Measurements from ENCODE around the gene NME5.

The NME5 gene

GRCh38 chr5:138132543-138132942, 6.7 kb downstream of the NME5 start:
- no peak for DNase-seq (ENCODE audit: low read depth)
- Histone ChIP-seq H3K36me3 (ENCODE audit: control insufficient read depth, insufficient read depth, low read length, severe bottlenecking) (no peaks in the 10 kb centered on the region), H3K27me3 (replicated peaks; ENCODE audit: control insufficient read depth, insufficient read depth, low read length) (no peaks in the 10 kb centered on the region), H3K4me3 (ENCODE audit: low read length) (no peak overlapping the region), H3K4me1 (ENCODE audit: control insufficient read depth, insufficient read depth, low read length) (no peaks in the 10 kb centered on the region), H3K9me3 (ENCODE audit: control insufficient read depth, low read length) (no peaks in the 10 kb centered on the region), H3K9ac (ENCODE audit: low read length) (no peak overlapping the region)

GRCh38 chr5:138129347-138129746, 9.9 kb downstream of the NME5 start:
- Histone ChIP-seq H3K4me1 (ENCODE audit: control insufficient read depth, insufficient read depth, low read length) (no peaks in the 10 kb centered on the region), H3K4me3 (ENCODE audit: low read length) (no peak overlapping the region), H3K36me3 (ENCODE audit: control insufficient read depth, insufficient read depth, low read length, severe bottlenecking) (no peaks in the 10 kb centered on the region), H3K9ac (ENCODE audit: low read length) (no peak overlapping the region), H3K27me3 (replicated peaks; ENCODE audit: control insufficient read depth, insufficient read depth, low read length) (no peaks in the 10 kb centered on the region), H3K9me3 (ENCODE audit: control insufficient read depth, low read length) (no peaks in the 10 kb centered on the region)
- DNase-seq (ENCODE audit: low read depth) = no peak

GRCh38 chr5:138128334-138128733, 10.9 kb downstream of the NME5 start:
- no peaks in the 10 kb centered on the region for H3K9me3 ChIP-seq (ENCODE audit: control insufficient read depth, low read length)
- H3K27me3 ChIP-seq (replicated peaks; ENCODE audit: control insufficient read depth, insufficient read depth, low read length) = no peaks in the 10 kb centered on the region
- no peaks in the 10 kb centered on the region for H3K4me1 ChIP-seq (ENCODE audit: control insufficient read depth, insufficient read depth, low read length)
- H3K4me3 ChIP-seq (ENCODE audit: low read length) = no peak overlapping the region
- DNase-seq (ENCODE audit: low read depth) = no peak
- no peak overlapping the region for H3K9ac ChIP-seq (ENCODE audit: low read length)
- no peaks in the 10 kb centered on the region for H3K36me3 ChIP-seq (ENCODE audit: control insufficient read depth, insufficient read depth, low read length, severe bottlenecking)

- Histone ChIP-seq H3K9ac (ENCODE audit: low read length) (no peak overlapping the region), H3K4me1 (ENCODE audit: control insufficient read depth, insufficient read depth, low read length) (no peaks in the 10 kb centered on the region), H3K4me3 (ENCODE audit: low read length) (no peak overlapping the region), H3K27me3 (replicated peaks; ENCODE audit: control insufficient read depth, insufficient read depth, low read length) (no peaks in the 10 kb centered on the region), H3K9me3 (ENCODE audit: control insufficient read depth, low read length) (no peaks in the 10 kb centered on the region), H3K36me3 (ENCODE audit: control insufficient read depth, insufficient read depth, low read length, severe bottlenecking) (no peaks in the 10 kb centered on the region)
- DNase-seq (ENCODE audit: low read depth) = no peak
Measured at GRCh38 chr5:138115254-138115653, 24.0 kb downstream of the NME5 start.

GRCh38 chr5:138111937-138112336, 27.3 kb downstream of the NME5 start:
- Histone ChIP-seq H3K4me3 (ENCODE audit: low read length) (no peak overlapping the region), H3K36me3 (ENCODE audit: control insufficient read depth, insufficient read depth, low read length, severe bottlenecking) (no peaks in the 10 kb centered on the region), H3K9me3 (ENCODE audit: control insufficient read depth, low read length) (no peaks in the 10 kb centered on the region), H3K9ac (ENCODE audit: low read length) (no peak overlapping the region), H3K4me1 (ENCODE audit: control insufficient read depth, insufficient read depth, low read length) (no peaks in the 10 kb centered on the region), H3K27me3 (replicated peaks; ENCODE audit: control insufficient read depth, insufficient read depth, low read length) (no peaks in the 10 kb centered on the region)
- DNase-seq (ENCODE audit: low read depth) = peak; percentile 12

- no peaks in the 10 kb centered on the region for H3K36me3 ChIP-seq (ENCODE audit: control insufficient read depth, insufficient read depth, low read length, severe bottlenecking)
- H3K4me3 ChIP-seq (ENCODE audit: low read length) = no peak overlapping the region
- H3K4me1 ChIP-seq (ENCODE audit: control insufficient read depth, insufficient read depth, low read length) = no peaks in the 10 kb centered on the region
- H3K9me3 ChIP-seq (ENCODE audit: control insufficient read depth, low read length) = no peaks in the 10 kb centered on the region
- DNase-seq (ENCODE audit: low read depth) = no peak
- H3K27me3 ChIP-seq (replicated peaks; ENCODE audit: control insufficient read depth, insufficient read depth, low read length) = no peaks in the 10 kb centered on the region
- H3K9ac ChIP-seq (ENCODE audit: low read length) = no peak overlapping the region
Measured at GRCh38 chr5:138111181-138111580, 28.0 kb downstream of the NME5 start.

- Histone ChIP-seq H3K27me3 (replicated peaks; ENCODE audit: control insufficient read depth, insufficient read depth, low read length) (no peaks in the 10 kb centered on the region), H3K9me3 (ENCODE audit: control insufficient read depth, low read length) (no peaks in the 10 kb centered on the region), H3K36me3 (ENCODE audit: control insufficient read depth, insufficient read depth, low read length, severe bottlenecking) (no peaks in the 10 kb centered on the region), H3K9ac (ENCODE audit: low read length) (no peak overlapping the region), H3K4me1 (ENCODE audit: control insufficient read depth, insufficient read depth, low read length) (no peaks in the 10 kb centered on the region), H3K4me3 (ENCODE audit: low read length) (no peak overlapping the region)
- DNase-seq (ENCODE audit: low read depth) = no peak
Measured at GRCh38 chr5:138110266-138110963, 28.8 kb downstream of the NME5 start.

- no peak overlapping the region for H3K9ac ChIP-seq (ENCODE audit: low read length)
- no peaks in the 10 kb centered on the region for H3K4me1 ChIP-seq (ENCODE audit: control insufficient read depth, insufficient read depth, low read length)
- no peaks in the 10 kb centered on the region for H3K9me3 ChIP-seq (ENCODE audit: control insufficient read depth, low read length)
- H3K27me3 ChIP-seq (replicated peaks; ENCODE audit: control insufficient read depth, insufficient read depth, low read length) = no peaks in the 10 kb centered on the region
- H3K4me3 ChIP-seq (ENCODE audit: low read length) = no peak overlapping the region
- DNase-seq (ENCODE audit: low read depth) = no peak
- no peaks in the 10 kb centered on the region for H3K36me3 ChIP-seq (ENCODE audit: control insufficient read depth, insufficient read depth, low read length, severe bottlenecking)
Measured at GRCh38 chr5:138109463-138110265, 29.6 kb downstream of the NME5 start.

- H3K36me3 ChIP-seq (ENCODE audit: control insufficient read depth, insufficient read depth, low read length, severe bottlenecking) = no peaks in the 10 kb centered on the region
- no peaks in the 10 kb centered on the region for H3K4me1 ChIP-seq (ENCODE audit: control insufficient read depth, insufficient read depth, low read length)
- H3K9ac ChIP-seq (ENCODE audit: low read length) = no peak overlapping the region
- DNase-seq (ENCODE audit: low read depth) = no peak
- no peak overlapping the region for H3K4me3 ChIP-seq (ENCODE audit: low read length)
- peaks cover 10% of the 10 kb centered on the region for H3K27me3 ChIP-seq (replicated peaks; ENCODE audit: control insufficient read depth, insufficient read depth, low read length)
- no peaks in the 10 kb centered on the region for H3K9me3 ChIP-seq (ENCODE audit: control insufficient read depth, low read length)
Measured at GRCh38 chr5:138107213-138107612, 32.0 kb downstream of the NME5 start.

- DNase-seq (ENCODE audit: low read depth) = no peak
- Histone ChIP-seq H3K27me3 (replicated peaks; ENCODE audit: control insufficient read depth, insufficient read depth, low read length) (peaks cover 23% of the 10 kb centered on the region), H3K9ac (ENCODE audit: low read length) (no peak overlapping the region), H3K36me3 (ENCODE audit: control insufficient read depth, insufficient read depth, low read length, severe bottlenecking) (no peaks in the 10 kb centered on the region), H3K9me3 (ENCODE audit: control insufficient read depth, low read length) (no peaks in the 10 kb centered on the region), H3K4me1 (ENCODE audit: control insufficient read depth, insufficient read depth, low read length) (no peaks in the 10 kb centered on the region), H3K4me3 (ENCODE audit: low read length) (no peak overlapping the region)
Measured at GRCh38 chr5:138105709-138106108, 33.5 kb downstream of the NME5 start.

GRCh38 chr5:138103319-138103637, 36.0 kb downstream of the NME5 start:
- Histone ChIP-seq H3K4me1 (ENCODE audit: control insufficient read depth, insufficient read depth, low read length) (no peaks in the 10 kb centered on the region), H3K4me3 (ENCODE audit: low read length) (no peak overlapping the region), H3K9me3 (ENCODE audit: control insufficient read depth, low read length) (no peaks in the 10 kb centered on the region), H3K27me3 (replicated peaks; ENCODE audit: control insufficient read depth, insufficient read depth, low read length) (peaks cover 31% of the 10 kb centered on the region), H3K9ac (ENCODE audit: low read length) (no peak overlapping the region), H3K36me3 (ENCODE audit: control insufficient read depth, insufficient read depth, low read length, severe bottlenecking) (no peaks in the 10 kb centered on the region)
- DNase-seq (ENCODE audit: low read depth) = no peak
